GM12878 (cell line): ENCODE results near the gene EFCAB9. TPM values are rescaled to one million over a fixed set of nuclear protein-coding genes. Genes with fewer than 3 reads are reported as not detected.

ENCODE experiments used
- ATAC-seq: fragments of 200-7000 bp; cut with Tn5 transposase; 3 replicates; pipeline ENCODE4 v1.9.1; 2020; ENCODE audit warnings: mild to moderate bottlenecking, moderate library complexity
- BruUV-seq: library from RNA; stranded (reverse); fragments of 400-500 nt; replicated peaks from 2 replicates; lab custom pipeline; 2021; lab: Mats Ljungman, UMichigan
- CTCF ChIA-PET: fragments of 300-600 bp; sonication (Branson Sonifier 250); formaldehyde crosslinking; extraction: SDS; loops from one replicate; lab custom pipeline; 2021; ENCODE audit warnings: inconsistent platforms; lab: Yijun Ruan, JAX
- POLR2A ChIA-PET: fragments of 350-600 bp; formaldehyde crosslinking; extraction: SDS; loops from one replicate; lab custom pipeline; 2021; ENCODE audit warnings: inconsistent platforms; lab: Charles Lee
- RAD21 ChIA-PET: fragments of 300-600 bp; sonication (Branson Sonifier 250); formaldehyde crosslinking; loops from one replicate; lab custom pipeline; 2023; ENCODE audit warnings: antibody characterized with exemption; ENCODE audit not compliant: unreplicated experiment; lab: Charles Lee
- SMC1A ChIA-PET: fragments of 300-600 bp; sonication (Branson Sonifier 250); formaldehyde crosslinking; loops from one replicate; lab custom pipeline; 2023; ENCODE audit not compliant: unreplicated experiment, uncharacterized antibody; lab: Charles Lee
- DNase-seq: peaks from one replicate; pipeline ENCODE4 v3.0.0-alpha.2; 2011; ENCODE audit warnings: low read depth, low spot score
- FAIRE-seq: peaks from 3 replicates; lab custom pipeline; 2011; peaks lifted over from hg19 to GRCh38; lab: Jason Lieb, UNC
- H2AFZ ChIP-seq: 2 replicates; pipeline ENCODE4 v1.6.0; 2011; ENCODE audit warnings: low read depth, low read length, control low read depth; ENCODE audit not compliant: control insufficient read depth
- H3K27ac ChIP-seq: 2 replicates; pipeline ENCODE4 v1.5.1; 2011; ENCODE audit warnings: control low read depth; ENCODE audit not compliant: control insufficient read depth, insufficient read depth
- H3K27me3 ChIP-seq, 2 experiments: replicated peaks in 1 of 2; 2 replicates each; pipeline versions ENCODE4 v1.6.0 to v1.6.1; 2011; ENCODE audit warnings: low read length in 1 of 2; ENCODE audit not compliant: control insufficient read depth in 2 of 2, insufficient read depth in 2 of 2
- H3K36me3 ChIP-seq, 2 experiments: 2 replicates each; pipeline ENCODE4 v1.5.1; 2011; ENCODE audit warnings: low read length in 1 of 2; ENCODE audit not compliant: control insufficient read depth in 2 of 2, insufficient read depth in 2 of 2
- H3K4me1 ChIP-seq: 2 replicates; pipeline ENCODE4 v1.6.1; 2011; ENCODE audit warnings: mild to moderate bottlenecking, low read length, moderate library complexity, mixed read lengths; ENCODE audit not compliant: control insufficient read depth, insufficient read depth
- H3K4me2 ChIP-seq: 2 replicates; pipeline ENCODE4 v1.6.0; 2011; ENCODE audit warnings: control low read depth; ENCODE audit not compliant: control insufficient read depth, insufficient read depth
- H3K4me3 ChIP-seq: fragments of 200-600 bp; sonication (generic); 2 replicates; pipeline ENCODE4 v1.5.1; 2016
- H3K79me2 ChIP-seq: 2 replicates; pipeline ENCODE4 v1.6.0; 2011; ENCODE audit warnings: low read length; ENCODE audit not compliant: control insufficient read depth, insufficient read depth
- H3K9ac ChIP-seq: 2 replicates; pipeline ENCODE4 v1.8.0; 2011; ENCODE audit warnings: low read length, control low read depth, mixed read lengths; ENCODE audit not compliant: control insufficient read depth, insufficient read depth
- H3K9me3 ChIP-seq: replicated peaks from 3 replicates; pipeline ENCODE4 v1.5.1; 2011; ENCODE audit warnings: mild to moderate bottlenecking, low read length; ENCODE audit not compliant: control insufficient read depth, insufficient read depth
- H4K20me1 ChIP-seq: 2 replicates; pipeline ENCODE4 v1.6.0; 2011; ENCODE audit not compliant: control insufficient read depth, insufficient read depth
- CBX5 ChIP-seq: sonication (generic); IDR thresholded peaks from 2 replicates; pipeline ENCODE4 v1.6.1; 2016; ENCODE audit warnings: low read depth, moderate library complexity, mild to moderate bottlenecking, inconsistent platforms
- KDM1A ChIP-seq: fragments of 200-600 bp; sonication (generic); IDR thresholded peaks from 2 replicates; pipeline ENCODE4 v1.6.1; 2016; ENCODE audit warnings: borderline replicate concordance
- NR2C2 ChIP-seq: IDR thresholded peaks from 2 replicates; pipeline ENCODE4 v1.6.1; 2011; ENCODE audit warnings: borderline replicate concordance, low read depth; ENCODE audit not compliant: control insufficient read depth, insufficient read length
- NR2F1 ChIP-seq: fragments of 450-650 bp; conservative IDR thresholded peaks from 2 replicates; pipeline ENCODE4 v1.6.1; 2017; ENCODE audit warnings: mild to moderate bottlenecking
- RBBP5 ChIP-seq: fragments of 200-600 bp; sonication (generic); conservative IDR thresholded peaks from 2 replicates; pipeline ENCODE4 v1.6.1; 2016
- RUNX3 ChIP-seq: IDR thresholded peaks from 2 replicates; pipeline ENCODE4 v1.6.1; 2012; ENCODE audit warnings: low read length, inconsistent platforms
- SIN3A ChIP-seq: IDR thresholded peaks from 2 replicates; pipeline ENCODE4 v1.6.1; 2012; ENCODE audit warnings: low read depth, low read length, improper control_type of control experiment
- SP1 ChIP-seq: IDR thresholded peaks from one replicate; pipeline ENCODE4 v1.6.1; 2011; ENCODE audit warnings: low read depth, low read length
- SRF ChIP-seq, 2 experiments: IDR thresholded peaks; 2 replicates each; pipeline ENCODE4 v1.6.1; 2011; ENCODE audit warnings: low read depth in 2 of 2, low read length in 2 of 2, mild to moderate bottlenecking in 1 of 2, moderate library complexity in 1 of 2
- TBL1XR1 ChIP-seq: IDR thresholded peaks from 2 replicates; pipeline ENCODE4 v1.6.1; 2012; ENCODE audit warnings: low read depth, low read length, improper control_type of control experiment
- TCF12 ChIP-seq: IDR thresholded peaks from 2 replicates; pipeline ENCODE4 v1.6.1; 2011; ENCODE audit warnings: low read depth, mild to moderate bottlenecking, low read length
- YY1 ChIP-seq: IDR thresholded peaks from 2 replicates; pipeline ENCODE4 v1.6.1; 2011; ENCODE audit warnings: low read depth, mild to moderate bottlenecking, low read length
- WGBS: methylation state at CpG from one replicate; pipeline ENCODE4 v1.1.6; 2016; ENCODE audit warnings: low lambda C conversion rate; ENCODE audit not compliant: insufficient replicate concordance, insufficient coverage; ENCODE audit errors: missing lambda C conversion rate; 5-methylcytosine and 5-hydroxymethylcytosine counted together
- in situ Hi-C: fragments of 300-500 bp; cut with MboI; formaldehyde crosslinking; loops from 9 replicates; pipeline ENCODE4 v1.14.3; 2018; ENCODE audit warnings: mixed read lengths
- intact Hi-C: fragments of 100-400 bp; cut with micrococcal nuclease; formaldehyde crosslinking; loops from one replicate; pipeline ENCODE4 v1.14.2; 2022; ENCODE audit not compliant: unreplicated experiment
- polyA plus RNA-seq, 11 experiments: library from polyadenylated mRNA; depleted of rRNA in 4 of 11; unstranded in 6 of 11; stranded (reverse) in 5 of 11; fragments of >200 nt; fragmentation: Nextera tagmentation in 4 of 11; fragmentation: Illumina TruSeq in 1 of 11; extraction: Ambion mirVana in 4 of 11; extraction: Trizol in 1 of 11; gene quantifications; 1 replicate in 1 of 11; 2 replicates in 10 of 11; pipeline versions ENCODE4 v1.2.1 to v1.2.3, GENCODE V29; 2011 to 2016; ENCODE audit warnings: inconsistent platforms in 2 of 11, missing spikeins in 2 of 11, low read depth in 1 of 11
- total RNA-seq, 4 experiments: library from RNA; depleted of rRNA in 3 of 4; stranded (reverse); fragments of >200 nt in 3 of 4; fragmentation: Illumina TruSeq in 1 of 4; extraction: Trizol in 1 of 4; gene quantifications; 2 replicates each; pipeline versions ENCODE4 v1.2.1 to v1.2.3, GENCODE V29; 2013 to 2021
- TF ChIP-seq, protein P1 (sequence below): IDR thresholded peaks from 2 replicates; pipeline ENCODE4 v1.6.1; 2012; ENCODE audit warnings: low read length, inconsistent platforms
- TF ChIP-seq, protein P2 (sequence below): IDR thresholded peaks from 2 replicates; pipeline ENCODE4 v1.6.1; 2011; ENCODE audit warnings: borderline replicate concordance, low read depth, mild to moderate bottlenecking, moderate library complexity, mixed read lengths, low read length; ENCODE audit not compliant: insufficient read depth; ENCODE audit errors: extremely low read length
- TF ChIP-seq, protein P3 (sequence below): IDR thresholded peaks from 2 replicates; pipeline ENCODE4 v1.6.1; 2011; ENCODE audit warnings: borderline replicate concordance, low read depth, mild to moderate bottlenecking, moderate library complexity, low read length; ENCODE audit not compliant: insufficient read depth, poor library complexity, severe bottlenecking
- TF ChIP-seq, protein P4 (sequence below): fragments of 450-650 bp; IDR thresholded peaks from 2 replicates; pipeline ENCODE4 v1.6.1; 2018; ENCODE audit warnings: borderline replicate concordance, mild to moderate bottlenecking; ENCODE audit not compliant: partially characterized antibody

Gene EFCAB9
- total and polyA plus RNA-seq, 10 of the 15 experiments (the other 5 are each of a cell fraction or from before 2014, with no cell fraction given), result 0.73 TPM; not detected in 9

DNA sequence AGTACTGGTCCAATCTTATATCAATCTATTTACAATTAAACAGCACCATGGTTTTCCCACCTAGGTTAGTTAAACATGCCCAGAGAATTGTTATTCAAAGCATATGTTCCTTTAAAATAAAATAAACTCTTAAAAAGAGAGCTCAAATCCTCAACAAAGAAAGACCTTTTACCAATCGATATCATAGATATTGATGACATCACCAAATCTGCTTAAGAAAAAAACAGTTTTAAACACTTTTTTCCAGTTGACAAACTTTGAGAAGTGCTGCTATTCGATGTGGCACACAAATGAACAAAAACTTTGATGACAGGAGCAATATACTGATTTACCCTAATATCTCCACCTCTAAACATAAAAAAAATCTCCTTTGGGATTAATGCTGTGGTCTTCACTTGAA lies 15.7 kb downstream of the EFCAB9 start (continued):
- TF ChIP-seq, protein P1, sequence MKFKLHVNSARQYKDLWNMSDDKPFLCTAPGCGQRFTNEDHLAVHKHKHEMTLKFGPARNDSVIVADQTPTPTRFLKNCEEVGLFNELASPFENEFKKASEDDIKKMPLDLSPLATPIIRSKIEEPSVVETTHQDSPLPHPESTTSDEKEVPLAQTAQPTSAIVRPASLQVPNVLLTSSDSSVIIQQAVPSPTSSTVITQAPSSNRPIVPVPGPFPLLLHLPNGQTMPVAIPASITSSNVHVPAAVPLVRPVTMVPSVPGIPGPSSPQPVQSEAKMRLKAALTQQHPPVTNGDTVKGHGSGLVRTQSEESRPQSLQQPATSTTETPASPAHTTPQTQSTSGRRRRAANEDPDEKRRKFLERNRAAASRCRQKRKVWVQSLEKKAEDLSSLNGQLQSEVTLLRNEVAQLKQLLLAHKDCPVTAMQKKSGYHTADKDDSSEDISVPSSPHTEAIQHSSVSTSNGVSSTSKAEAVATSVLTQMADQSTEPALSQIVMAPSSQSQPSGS, result no peak
- TF ChIP-seq YY1, result no peak
- TF ChIP-seq KDM1A, result no peak
- TF ChIP-seq RUNX3, result no peak

DNA sequence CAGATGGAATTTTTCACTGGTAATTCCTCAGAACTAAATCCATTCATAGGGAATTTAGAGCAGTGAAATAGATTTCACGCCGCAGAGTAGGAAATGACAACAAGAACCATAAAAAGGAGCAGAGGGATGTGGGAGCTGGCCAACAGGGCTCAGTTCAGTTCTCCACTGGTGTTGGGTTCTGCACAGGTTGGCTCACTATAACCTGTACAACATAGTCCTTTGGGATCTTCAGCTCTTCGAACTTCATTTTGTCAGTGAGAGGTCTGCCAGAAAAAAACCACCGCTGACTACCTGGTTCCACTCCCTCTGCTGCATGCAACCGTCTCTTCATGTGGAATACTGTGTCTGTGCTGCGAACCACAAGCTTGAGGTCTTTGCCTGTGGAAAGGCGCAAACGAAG lies 17.7 kb downstream of the EFCAB9 start:
- Histone ChIP-seq H3K4me2 (no peak overlapping the region), H3K36me3 (peaks cover 0 to 21% of the 10 kb centered on the region in 2 experiments; a peak in 3 of 4 replicates), H3K9me3 (no peaks in the 10 kb centered on the region), H4K20me1 (no peaks in the 10 kb centered on the region), H3K27ac (no peak overlapping the region), H3K79me2 (peaks cover 3% of the 10 kb centered on the region), H3K9ac (no peak overlapping the region), H3K4me3 (no peak overlapping the region), H3K27me3 (no peaks in the 10 kb centered on the region), H3K4me1 (no peaks in the 10 kb centered on the region), H2AFZ (no peak overlapping the region)
- RAD21 ChIA-PET, result no interaction called here
- no peak for FAIRE-seq
- SMC1A ChIA-PET, result interaction anchor here (1.5 kb wide), 1 partner anchor 9 kb away, joined by 5 read pairs; no protein-coding TSS in a partner anchor
- CTCF ChIA-PET, result interaction anchor here (1.0 to 1.6 kb wide), 4 partner anchors 71 to 305 kb away, joined by 3 to 4 read pairs (median 3); no protein-coding TSS in a partner anchor
- in situ Hi-C loops, result no loop called here
- 94% methylated on average over 8 of the region's 8 CpGs for WGBS
- no peak for DNase-seq
- POLR2A ChIA-PET, result no interaction called here
- intact Hi-C loops, result no loop called here
- BruUV-seq, result no TSS peak
- no peak for ATAC-seq
- TF ChIP-seq, protein P2, sequence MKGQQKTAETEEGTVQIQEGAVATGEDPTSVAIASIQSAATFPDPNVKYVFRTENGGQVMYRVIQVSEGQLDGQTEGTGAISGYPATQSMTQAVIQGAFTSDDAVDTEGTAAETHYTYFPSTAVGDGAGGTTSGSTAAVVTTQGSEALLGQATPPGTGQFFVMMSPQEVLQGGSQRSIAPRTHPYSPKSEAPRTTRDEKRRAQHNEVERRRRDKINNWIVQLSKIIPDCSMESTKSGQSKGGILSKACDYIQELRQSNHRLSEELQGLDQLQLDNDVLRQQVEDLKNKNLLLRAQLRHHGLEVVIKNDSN, result no peak
- TF ChIP-seq, protein P3, sequence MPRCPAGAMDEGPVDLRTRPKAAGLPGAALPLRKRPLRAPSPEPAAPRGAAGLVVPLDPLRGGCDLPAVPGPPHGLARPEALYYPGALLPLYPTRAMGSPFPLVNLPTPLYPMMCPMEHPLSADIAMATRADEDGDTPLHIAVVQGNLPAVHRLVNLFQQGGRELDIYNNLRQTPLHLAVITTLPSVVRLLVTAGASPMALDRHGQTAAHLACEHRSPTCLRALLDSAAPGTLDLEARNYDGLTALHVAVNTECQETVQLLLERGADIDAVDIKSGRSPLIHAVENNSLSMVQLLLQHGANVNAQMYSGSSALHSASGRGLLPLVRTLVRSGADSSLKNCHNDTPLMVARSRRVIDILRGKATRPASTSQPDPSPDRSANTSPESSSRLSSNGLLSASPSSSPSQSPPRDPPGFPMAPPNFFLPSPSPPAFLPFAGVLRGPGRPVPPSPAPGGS, result no peak
- no peak for TF ChIP-seq TBL1XR1
- TF ChIP-seq NR2C2, result no peak
- no peak for TF ChIP-seq CBX5
- TF ChIP-seq RBBP5, result no peak
- TF ChIP-seq SIN3A, result no peak
- TF ChIP-seq, protein P4, sequence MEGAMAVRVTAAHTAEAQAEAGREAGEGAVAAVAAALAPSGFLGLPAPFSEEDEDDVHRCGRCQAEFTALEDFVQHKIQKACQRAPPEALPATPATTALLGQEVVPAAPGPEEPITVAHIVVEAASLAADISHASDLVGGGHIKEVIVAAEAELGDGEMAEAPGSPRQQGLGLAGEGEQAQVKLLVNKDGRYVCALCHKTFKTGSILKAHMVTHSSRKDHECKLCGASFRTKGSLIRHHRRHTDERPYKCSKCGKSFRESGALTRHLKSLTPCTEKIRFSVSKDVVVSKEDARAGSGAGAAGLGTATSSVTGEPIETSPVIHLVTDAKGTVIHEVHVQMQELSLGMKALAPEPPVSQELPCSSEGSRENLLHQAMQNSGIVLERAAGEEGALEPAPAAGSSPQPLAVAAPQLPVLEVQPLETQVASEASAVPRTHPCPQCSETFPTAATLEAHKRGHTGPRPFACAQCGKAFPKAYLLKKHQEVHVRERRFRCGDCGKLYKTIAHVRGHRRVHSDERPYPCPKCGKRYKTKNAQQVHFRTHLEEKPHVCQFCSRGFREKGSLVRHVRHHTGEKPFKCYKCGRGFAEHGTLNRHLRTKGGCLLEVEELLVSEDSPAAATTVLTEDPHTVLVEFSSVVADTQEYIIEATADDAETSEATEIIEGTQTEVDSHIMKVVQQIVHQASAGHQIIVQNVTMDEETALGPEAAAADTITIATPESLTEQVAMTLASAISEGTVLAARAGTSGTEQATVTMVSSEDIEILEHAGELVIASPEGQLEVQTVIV, result no peak
- TF ChIP-seq SP1, result no peak
- TF ChIP-seq NR2F1, result no peak
- TF ChIP-seq TCF12, result no peak
- no peak for TF ChIP-seq SRF (IDR thresholded peaks at IDR 0.05; ENCODE audit: low read depth in 2 of 2, low read length in 2 of 2)
